Measurements from ENCODE around the gene PDCD1LG2.
"Not testable (repeated sequence)": the region's sequence is repeated elsewhere in the genome, so short reads cannot be mapped to it uniquely, and the experiment has no call there.

PDCD1LG2 gene

GRCh38 chr9:5510360-5510931, at the start of gene PDCD1LG2:
Gene PDCD1LG2, plus strand, starts transcription at chr9:5510531. Its CDS starts 12,016 bp downstream, at chr9:5522547.
- peak; percentile 79 for DNase-seq

GRCh38 chr9:5464831-5465330, 45.5 kb upstream of the PDCD1LG2 start:
- DNase-seq, result not testable (repeated sequence)

GRCh38 chr9:5466005-5466404, 44.3 kb upstream of the PDCD1LG2 start:
- DNase-seq, result no peak

GRCh38 chr9:5466766-5467165, 43.6 kb upstream of the PDCD1LG2 start:
- DNase-seq, result no peak

- no peak for DNase-seq
Measured at GRCh38 chr9:5468850-5469249, 41.5 kb upstream of the PDCD1LG2 start.

- no peak for DNase-seq
Measured at GRCh38 chr9:5470122-5470521, 40.2 kb upstream of the PDCD1LG2 start.

- DNase-seq, result no peak
Measured at GRCh38 chr9:5470816-5471215, 39.5 kb upstream of the PDCD1LG2 start.

GRCh38 chr9:5475611-5476010, 34.7 kb upstream of the PDCD1LG2 start:
- not testable (repeated sequence) for DNase-seq

- DNase-seq, result peak; percentile 32
Measured at GRCh38 chr9:5478206-5478605, 32.1 kb upstream of the PDCD1LG2 start.

GRCh38 chr9:5479994-5480694, 30.2 kb upstream of the PDCD1LG2 start:
- no peak for DNase-seq

GRCh38 chr9:5480919-5481318, 29.4 kb upstream of the PDCD1LG2 start:
- DNase-seq, result no peak

- no peak for DNase-seq
Measured at GRCh38 chr9:5481322-5482040, 28.9 kb upstream of the PDCD1LG2 start.

GRCh38 chr9:5482194-5482593, 28.1 kb upstream of the PDCD1LG2 start:
- DNase-seq, result no peak

- no peak for DNase-seq
Measured at GRCh38 chr9:5483306-5483705, 27.0 kb upstream of the PDCD1LG2 start.

- no peak for DNase-seq
Measured at GRCh38 chr9:5485378-5486085, 24.8 kb upstream of the PDCD1LG2 start.

- no peak for DNase-seq
Measured at GRCh38 chr9:5486988-5487387, 23.3 kb upstream of the PDCD1LG2 start.

- no peak for DNase-seq
Measured at GRCh38 chr9:5488221-5489008, 21.9 kb upstream of the PDCD1LG2 start.

- DNase-seq, result no peak
Measured at GRCh38 chr9:5489630-5490490, 20.5 kb upstream of the PDCD1LG2 start.

- DNase-seq, result no peak
Measured at GRCh38 chr9:5492965-5493678, 17.2 kb upstream of the PDCD1LG2 start.

GRCh38 chr9:5493679-5494511, 16.4 kb upstream of the PDCD1LG2 start:
- peak; percentile 50 for DNase-seq

Data from activated CD4-positive, alpha-beta T cell treated with anti-CD3 and anti-CD28 coated beads for 48 hours (primary cell).